HCT116 (cell line): ENCODE data around the gene C19orf38. TPM values are rescaled to one million over a fixed set of nuclear protein-coding genes. Genes with fewer than 3 reads are reported as not detected.

Experiments used
- ATAC-seq: fragments of 200-7000 bp; cut with Tn5 transposase; 2 replicates; pipeline ENCODE4 v1.9.1; 2020; ENCODE audit warnings: mild to moderate bottlenecking, moderate library complexity
- BruUV-seq: library from RNA; stranded (reverse); fragments of 400-500 nt; replicated peaks from 2 replicates; lab custom pipeline; 2021; lab: Mats Ljungman, UMichigan
- CTCF ChIA-PET: fragments of 300-600 bp; sonication (Branson Sonifier 250); formaldehyde crosslinking; loops from one replicate; lab custom pipeline; 2021; ENCODE audit warnings: antibody characterized with exemption; lab: Charles Lee
- POLR2A ChIA-PET: fragments of 300-600, 350-600 bp; sonication (Branson Sonifier 250); formaldehyde crosslinking; loops from one replicate; lab custom pipeline; 2021; ENCODE audit warnings: antibody characterized with exemption; lab: Charles Lee
- RAD21 ChIA-PET, 2 experiments: fragments of 300-600 bp; sonication (Branson Sonifier 250); formaldehyde crosslinking; loops; one replicate each; lab custom pipeline; 2023; ENCODE audit warnings: low total read pairs in 2 of 2; ENCODE audit not compliant: uncharacterized antibody in 2 of 2, unreplicated experiment in 2 of 2, low non-redundant PET in 1 of 2; lab: Charles Lee
- DNase-seq: peaks from one replicate; pipeline ENCODE4 v3.0.0-alpha.2; 2010; ENCODE audit warnings: low read depth, low spot score
- H2AFZ ChIP-seq: fragments of 200-600 bp; shearing (Covaris generic), sonication (generic); 2 replicates; pipeline ENCODE4 v1.6.1; 2017; ENCODE audit warnings: low read depth, mixed run types, mixed read lengths, antibody characterized with exemption, low read length; ENCODE audit not compliant: poor library complexity, severe bottlenecking
- H3K27ac ChIP-seq: 2 replicates; pipeline ENCODE4 v1.5.1; 2012; ENCODE audit warnings: low read depth, low read length
- H3K27me3 ChIP-seq: fragments of 200-600 bp; sonication (generic); 2 replicates; pipeline ENCODE4 v1.6.1; 2016; ENCODE audit warnings: mixed run types, low read length, mixed read lengths; ENCODE audit not compliant: insufficient read depth
- H3K36me3 ChIP-seq, 2 experiments: fragments of 200-500 bp in 1 of 2; fragments of 200-600 bp in 1 of 2; sonication (Bioruptor generic) in 1 of 2; sonication (generic) in 1 of 2; 2 replicates each; pipeline versions ENCODE4 v1.5.1 to v1.6.1; 2014 to 2016; ENCODE audit warnings: low read length in 2 of 2, inconsistent platforms in 1 of 2, mixed read lengths in 1 of 2, mixed run types in 1 of 2; ENCODE audit not compliant: insufficient read depth in 2 of 2, control insufficient read depth in 1 of 2
- H3K4me1 ChIP-seq, 2 experiments: fragments of 200-600 bp in 1 of 2; sonication (generic) in 1 of 2; 2 replicates each; pipeline versions ENCODE4 v1.5.1 to v1.6.1; 2012 to 2017; ENCODE audit warnings: low read length in 2 of 2, inconsistent platforms in 1 of 2, mild to moderate bottlenecking in 1 of 2, mixed read lengths in 1 of 2, mixed run types in 1 of 2, moderate library complexity in 1 of 2; ENCODE audit not compliant: insufficient read depth in 2 of 2, control insufficient read depth in 1 of 2
- H3K4me2 ChIP-seq: fragments of 200-600 bp; sonication (generic); 2 replicates; pipeline ENCODE4 v1.6.1; 2017; ENCODE audit warnings: mixed run types, low read length, mixed read lengths
- H3K4me3 ChIP-seq, 2 experiments: fragments of 200-600 bp in 1 of 2; sonication (generic) in 1 of 2; replicated peaks in 1 of 2; 2 replicates each; pipeline ENCODE4 v1.5.1; 2011 to 2016; ENCODE audit warnings: low read length in 2 of 2, control low read depth in 1 of 2, low read depth in 1 of 2, mild to moderate bottlenecking in 1 of 2, mixed read lengths in 1 of 2, mixed run types in 1 of 2
- H3K79me2 ChIP-seq: fragments of 200-600 bp; sonication (generic); 2 replicates; pipeline ENCODE4 v1.6.1; 2017; ENCODE audit warnings: mild to moderate bottlenecking, mixed run types, low read length, moderate library complexity, mixed read lengths; ENCODE audit not compliant: insufficient read depth
- H3K9ac ChIP-seq: fragments of 200-600 bp; sonication (generic); 2 replicates; pipeline ENCODE4 v1.6.1; 2016; ENCODE audit warnings: low read length, mixed read lengths
- H3K9me2 ChIP-seq: fragments of 200-600 bp; sonication (generic), shearing (Covaris generic); 2 replicates; pipeline ENCODE4 v1.6.1; 2017; ENCODE audit warnings: mixed run types, mild to moderate bottlenecking, moderate library complexity; ENCODE audit not compliant: insufficient read depth
- H3K9me3 ChIP-seq, 2 experiments: fragments of 200-500 bp in 1 of 2; fragments of 200-600 bp in 1 of 2; sonication (Bioruptor generic) in 1 of 2; sonication (generic) in 1 of 2; 2 replicates each; pipeline ENCODE4 v1.6.1; 2014 to 2017; ENCODE audit warnings: low read length in 2 of 2, mixed read lengths in 2 of 2, inconsistent platforms in 1 of 2, low read depth in 1 of 2, mild to moderate bottlenecking in 1 of 2, mixed run types in 1 of 2, moderate library complexity in 1 of 2; ENCODE audit not compliant: control insufficient read depth in 1 of 2, insufficient read depth in 1 of 2
- H4K20me1 ChIP-seq: fragments of 200-600 bp; sonication (generic), shearing (Covaris generic); 2 replicates; pipeline ENCODE4 v1.6.1; 2017; ENCODE audit warnings: mixed run types, mild to moderate bottlenecking, moderate library complexity; ENCODE audit not compliant: insufficient read depth
- EZH2 ChIP-seq: fragments of 200-600 bp; sonication (generic); IDR thresholded peaks from 2 replicates; pipeline ENCODE4 v1.6.1; 2017; ENCODE audit warnings: antibody characterized with exemption, mixed run types
- EZH2phosphoT487 ChIP-seq: fragments of 200-600 bp; IDR thresholded peaks from 2 replicates; pipeline ENCODE4 v1.6.1; 2018; ENCODE audit warnings: antibody characterized with exemption, borderline replicate concordance
- FOSL1 ChIP-seq: IDR thresholded peaks from 2 replicates; pipeline ENCODE4 v1.6.1; 2012; ENCODE audit warnings: low read depth
- POLR2A ChIP-seq: IDR thresholded peaks from 2 replicates; pipeline ENCODE4 v1.7.0; 2011; ENCODE audit warnings: borderline replicate concordance; ENCODE audit not compliant: insufficient read depth, insufficient read length; ENCODE audit errors: extremely low read depth
- YY1 ChIP-seq: IDR thresholded peaks from 2 replicates; pipeline ENCODE4 v1.6.1; 2011; ENCODE audit warnings: low read length, low read depth, moderate library complexity, mild to moderate bottlenecking; ENCODE audit not compliant: insufficient replicate concordance; ENCODE audit errors: extremely low read depth
- intact Hi-C: fragments of 100-400 bp; cut with micrococcal nuclease; formaldehyde crosslinking; loops from 2 replicates; pipeline ENCODE4 v1.10.0; 2022
- total RNA-seq: library from RNA; stranded (reverse); gene quantifications from one replicate; pipeline ENCODE4 v1.2.1, GENCODE V29; 2021; ENCODE audit not compliant: unreplicated experiment
- TF ChIP-seq, protein P1 (sequence below), 3 experiments: fragments of 200-600 bp in 1 of 3; sonication (generic) in 1 of 3; IDR thresholded peaks in 2 of 3; conservative IDR thresholded peaks in 1 of 3; 2 replicates each; pipeline ENCODE4 v1.5.1; 2012 to 2017; ENCODE audit warnings: low read depth in 2 of 3, low read length in 2 of 3, antibody characterized with exemption in 1 of 3, borderline replicate concordance in 1 of 3, control low read depth in 1 of 3, mild to moderate bottlenecking in 1 of 3, mixed read lengths in 1 of 3, mixed run types in 1 of 3, moderate library complexity in 1 of 3; ENCODE audit not compliant: insufficient read depth in 1 of 3
- TF ChIP-seq, protein P2 (sequence below): IDR thresholded peaks from 2 replicates; pipeline ENCODE4 v1.6.1; 2012; ENCODE audit warnings: low read depth
- TF ChIP-seq, protein P3 (sequence below): IDR thresholded peaks from 2 replicates; pipeline ENCODE4 v1.6.1; 2012

The C19orf38 gene
- total RNA-seq, 1 experiment from 2014 or later = 0.74 TPM

DNA sequence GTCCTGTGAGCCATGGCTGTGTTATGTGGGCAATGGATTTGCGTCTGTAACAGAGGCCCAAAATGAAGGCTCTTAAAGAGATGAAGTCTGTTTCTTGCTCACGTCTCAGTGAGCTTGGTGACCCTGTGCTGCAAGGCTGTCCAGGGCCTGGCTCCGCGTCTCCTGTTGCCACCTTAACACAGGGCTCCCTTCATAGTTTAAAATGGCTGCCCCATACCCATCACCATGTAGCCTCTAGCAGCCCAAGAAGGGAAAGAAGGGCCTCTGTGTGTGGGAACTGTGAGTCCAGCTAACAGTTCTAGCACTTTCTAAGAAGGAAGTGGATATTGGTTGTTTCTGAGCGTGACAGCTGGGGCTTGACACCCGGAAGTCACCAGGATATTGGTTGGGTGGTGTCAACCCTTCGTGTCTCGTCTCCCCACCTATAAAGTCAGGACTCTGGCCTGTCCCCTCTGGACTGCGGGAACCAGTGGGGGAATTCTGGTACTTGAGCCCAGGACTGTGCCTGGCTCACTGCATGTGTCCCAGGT lies 33.1 kb upstream of the C19orf38 start:
- ATAC-seq = no peak
- Histone ChIP-seq H3K36me3 (peaks cover 0 to 6% of the 10 kb centered on the region in 2 experiments; a peak in 3 of 4 replicates), H3K4me2 (no peak overlapping the region), H3K4me1 (peaks cover 11 to 22% of the 10 kb centered on the region in 2 experiments), H3K79me2 (no peaks in the 10 kb centered on the region), H3K9ac (no peak overlapping the region), H3K9me2 (no peaks in the 10 kb centered on the region), H2AFZ (no peak overlapping the region), H4K20me1 (no peaks in the 10 kb centered on the region), H3K27ac (no peak overlapping the region), H3K27me3 (no peaks in the 10 kb centered on the region), H3K4me3 (no peak overlapping the region), H3K9me3 (no peaks in the 10 kb centered on the region)
- intact Hi-C loops = no loop called here
- RAD21 ChIA-PET = no interaction called here
- no peak for DNase-seq
- no TSS peak for BruUV-seq
- CTCF ChIA-PET = no interaction called here
- TF ChIP-seq, protein P1, sequence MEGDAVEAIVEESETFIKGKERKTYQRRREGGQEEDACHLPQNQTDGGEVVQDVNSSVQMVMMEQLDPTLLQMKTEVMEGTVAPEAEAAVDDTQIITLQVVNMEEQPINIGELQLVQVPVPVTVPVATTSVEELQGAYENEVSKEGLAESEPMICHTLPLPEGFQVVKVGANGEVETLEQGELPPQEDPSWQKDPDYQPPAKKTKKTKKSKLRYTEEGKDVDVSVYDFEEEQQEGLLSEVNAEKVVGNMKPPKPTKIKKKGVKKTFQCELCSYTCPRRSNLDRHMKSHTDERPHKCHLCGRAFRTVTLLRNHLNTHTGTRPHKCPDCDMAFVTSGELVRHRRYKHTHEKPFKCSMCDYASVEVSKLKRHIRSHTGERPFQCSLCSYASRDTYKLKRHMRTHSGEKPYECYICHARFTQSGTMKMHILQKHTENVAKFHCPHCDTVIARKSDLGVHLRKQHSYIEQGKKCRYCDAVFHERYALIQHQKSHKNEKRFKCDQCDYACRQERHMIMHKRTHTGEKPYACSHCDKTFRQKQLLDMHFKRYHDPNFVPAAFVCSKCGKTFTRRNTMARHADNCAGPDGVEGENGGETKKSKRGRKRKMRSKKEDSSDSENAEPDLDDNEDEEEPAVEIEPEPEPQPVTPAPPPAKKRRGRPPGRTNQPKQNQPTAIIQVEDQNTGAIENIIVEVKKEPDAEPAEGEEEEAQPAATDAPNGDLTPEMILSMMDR (IDR thresholded peaks at IDR 0.05 in 2 of 3, conservative IDR thresholded peaks at IDR 0.05 in 1 of 3; ENCODE audit: borderline replicate concordance in 1 of 3, insufficient read depth in 1 of 3, low read depth in 2 of 3, low read length in 2 of 3) = no peak
- no peak for TF ChIP-seq POLR2A
- TF ChIP-seq, protein P2, sequence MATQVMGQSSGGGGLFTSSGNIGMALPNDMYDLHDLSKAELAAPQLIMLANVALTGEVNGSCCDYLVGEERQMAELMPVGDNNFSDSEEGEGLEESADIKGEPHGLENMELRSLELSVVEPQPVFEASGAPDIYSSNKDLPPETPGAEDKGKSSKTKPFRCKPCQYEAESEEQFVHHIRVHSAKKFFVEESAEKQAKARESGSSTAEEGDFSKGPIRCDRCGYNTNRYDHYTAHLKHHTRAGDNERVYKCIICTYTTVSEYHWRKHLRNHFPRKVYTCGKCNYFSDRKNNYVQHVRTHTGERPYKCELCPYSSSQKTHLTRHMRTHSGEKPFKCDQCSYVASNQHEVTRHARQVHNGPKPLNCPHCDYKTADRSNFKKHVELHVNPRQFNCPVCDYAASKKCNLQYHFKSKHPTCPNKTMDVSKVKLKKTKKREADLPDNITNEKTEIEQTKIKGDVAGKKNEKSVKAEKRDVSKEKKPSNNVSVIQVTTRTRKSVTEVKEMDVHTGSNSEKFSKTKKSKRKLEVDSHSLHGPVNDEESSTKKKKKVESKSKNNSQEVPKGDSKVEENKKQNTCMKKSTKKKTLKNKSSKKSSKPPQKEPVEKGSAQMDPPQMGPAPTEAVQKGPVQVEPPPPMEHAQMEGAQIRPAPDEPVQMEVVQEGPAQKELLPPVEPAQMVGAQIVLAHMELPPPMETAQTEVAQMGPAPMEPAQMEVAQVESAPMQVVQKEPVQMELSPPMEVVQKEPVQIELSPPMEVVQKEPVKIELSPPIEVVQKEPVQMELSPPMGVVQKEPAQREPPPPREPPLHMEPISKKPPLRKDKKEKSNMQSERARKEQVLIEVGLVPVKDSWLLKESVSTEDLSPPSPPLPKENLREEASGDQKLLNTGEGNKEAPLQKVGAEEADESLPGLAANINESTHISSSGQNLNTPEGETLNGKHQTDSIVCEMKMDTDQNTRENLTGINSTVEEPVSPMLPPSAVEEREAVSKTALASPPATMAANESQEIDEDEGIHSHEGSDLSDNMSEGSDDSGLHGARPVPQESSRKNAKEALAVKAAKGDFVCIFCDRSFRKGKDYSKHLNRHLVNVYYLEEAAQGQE = no peak
- TF ChIP-seq, protein P3, sequence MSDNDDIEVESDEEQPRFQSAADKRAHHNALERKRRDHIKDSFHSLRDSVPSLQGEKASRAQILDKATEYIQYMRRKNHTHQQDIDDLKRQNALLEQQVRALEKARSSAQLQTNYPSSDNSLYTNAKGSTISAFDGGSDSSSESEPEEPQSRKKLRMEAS = no peak
- no peak for TF ChIP-seq EZH2
- TF ChIP-seq FOSL1 = no peak
- TF ChIP-seq EZH2phosphoT487 = no peak
- TF ChIP-seq YY1 = no peak
- TF ChIP-seq, all 23 proteins: peak for 0
- POLR2A ChIA-PET = no interaction called here
